T-helper 1 cell treated with Interleukin-12 subunit alpha and Interleukin-12 subunit beta and Interleukin-4 antibody, amounts not matched to agents 30 ng/mL and 1 ng/mL, for 36 hours (primary cell): Measurements from ENCODE around the gene CHADL. TPM values are rescaled to one million over a fixed set of nuclear protein-coding genes. Genes with fewer than 3 reads are reported as not detected.

Experiments
- intact Hi-C: fragments of 100-400 bp; cut with micrococcal nuclease; formaldehyde crosslinking; loops from one replicate; pipeline ENCODE4 v1.15.1; 2024
- total RNA-seq: library from RNA; stranded (reverse); gene quantifications from 2 replicates; pipeline ENCODE4 v1.2.3, GENCODE V29; 2022

Gene CHADL
- total RNA-seq, 1 donor from 2014 or later: 0.27 TPM

- intact Hi-C loops: no loop called here
Observed at GRCh38 chr22:41230401-41230785, 10.3 kb downstream of the CHADL start.

- intact Hi-C loops: no loop called here
Observed at GRCh38 chr22:41229730-41230400, 10.9 kb downstream of the CHADL start.

GRCh38 chr22:41229215-41229614, 11.5 kb downstream of the CHADL start:
- intact Hi-C loops: no loop called here

GRCh38 chr22:41226723-41227655, 13.7 kb downstream of the CHADL start:
- intact Hi-C loops: no loop called here

GRCh38 chr22:41223535-41223934, 17.2 kb downstream of the CHADL start:
- intact Hi-C loops: no loop called here

- intact Hi-C loops: no loop called here
Observed at GRCh38 chr22:41222846-41223507, 17.8 kb downstream of the CHADL start.

GRCh38 chr22:41217553-41218157, 23.1 kb downstream of the CHADL start:
- intact Hi-C loops: loop anchor here (1.0 kb wide), 4 partner anchors 12 to 164 kb away; partner anchors contain the start of genes L3MBTL2 and TEF

- intact Hi-C loops: loop anchor here (1.0 kb wide), 4 partner anchors 12 to 164 kb away; partner anchors contain the start of genes L3MBTL2 and TEF
Observed at GRCh38 chr22:41216984-41217383, 23.7 kb downstream of the CHADL start.

GRCh38 chr22:41215926-41216325, 24.8 kb downstream of the CHADL start:
- intact Hi-C loops: no loop called here

GRCh38 chr22:41215409-41215808, 25.3 kb downstream of the CHADL start:
- intact Hi-C loops: no loop called here

- intact Hi-C loops: no loop called here
Observed at GRCh38 chr22:41206719-41207118, 34.0 kb downstream of the CHADL start.

- intact Hi-C loops: loop anchor here (1.0 to 2.0 kb wide), 11 partner anchors 8 to 569 kb away; partner anchors contain the start of genes ACO2, MRTFA, RANGAP1 and RBX1
Observed at GRCh38 chr22:41204992-41205900, 35.5 kb downstream of the CHADL start, which contains the start of gene L3MBTL2. L3MBTL2 (plus strand) TSS chr22:41205312; CDS start chr22:41205363, 51 bp downstream.

- intact Hi-C loops: loop anchor here (2.0 kb wide), 1 partner anchor 347 kb away; the partner anchor contains the start of genes ST13 and XPNPEP3
Observed at GRCh38 chr22:41204066-41204465, 36.7 kb downstream of the CHADL start.

- intact Hi-C loops: no loop called here
Observed at GRCh38 chr22:41203118-41203517, 37.6 kb downstream of the CHADL start.

GRCh38 chr22:41201141-41201540, 39.6 kb downstream of the CHADL start:
- intact Hi-C loops: no loop called here

GRCh38 chr22:41198027-41198580, 42.6 kb downstream of the CHADL start:
- intact Hi-C loops: loop anchor here (1.0 kb wide), 1 partner anchor 19 kb away; no protein-coding TSS in a partner anchor

- intact Hi-C loops: loop anchor here (1.0 kb wide), 3 partner anchors 8 to 89 kb away; partner anchors contain the start of genes L3MBTL2 and RANGAP1
Observed at GRCh38 chr22:41197038-41197972, 43.4 kb downstream of the CHADL start.

- intact Hi-C loops: no loop called here
Observed at GRCh38 chr22:41193829-41194228, 46.9 kb downstream of the CHADL start.
